ENCODE measurements around the gene CLBA1. TPM values are rescaled to one million over a fixed set of nuclear protein-coding genes. Genes with fewer than 3 reads are reported as not detected.
A peak's percentile ranks its signal among the peaks of the same experiment; 100 is the strongest.

The CLBA1 gene
- total RNA-seq, 1 donor from 2014 or later = 8.5 TPM

GRCh38 chr14:104978746-104979691 lies 6.6 kb upstream of the CLBA1 start:
- H3K27me3 Mint-ChIP-seq (ENCODE audit: insufficient read depth, low read depth) = peaks cover 26% of the 10 kb centered on the region
- Histone ChIP-seq H4K20me1 (ENCODE audit: low read depth) (peaks cover 28% of the 10 kb centered on the region), H3K36me3 (no peaks in the 10 kb centered on the region), H3K27me3 (peaks cover 55% of the 10 kb centered on the region), H2AFZ (replicated peaks) (no peak overlapping the region), H3K4me3 (peak overlapping the region; percentile 42), H3K79me2 (ENCODE audit: low read depth) (no peaks in the 10 kb centered on the region), H3F3A (ENCODE audit: low read depth) (no peaks in the 10 kb centered on the region), H3K9ac (no peak overlapping the region), H3K9me3 (ENCODE audit: low read depth) (no peaks in the 10 kb centered on the region), H3K4me2 (peak overlapping the region; percentile 76), H3K4me1 (peaks cover 8% of the 10 kb centered on the region), H3K27ac (no peak overlapping the region)
- H3K9me3 Mint-ChIP-seq = no peaks in the 10 kb centered on the region
- no peak overlapping the region for H3K27ac Mint-ChIP-seq
- peaks cover 27% of the 10 kb centered on the region for H3K4me1 Mint-ChIP-seq
- DNase-seq (ENCODE audit: low spot score) = peak; percentile 40
- no peaks in the 10 kb centered on the region for H3K36me3 Mint-ChIP-seq
- no peak for TF ChIP-seq EZH2phosphoT487 (IDR thresholded peaks at IDR 0.05)
- no peak for TF ChIP-seq CTCF (IDR thresholded peaks at IDR 0.05)
- no peak for TF ChIP-seq EZH2 (IDR thresholded peaks at IDR 0.05)
- H3K4me3 Mint-ChIP-seq = peak overlapping the region; percentile 65

- Histone ChIP-seq H4K20me1 (ENCODE audit: low read depth) (peaks cover 28% of the 10 kb centered on the region), H3F3A (ENCODE audit: low read depth) (no peaks in the 10 kb centered on the region), H3K4me2 (no peak overlapping the region), H3K27ac (no peak overlapping the region), H3K79me2 (ENCODE audit: low read depth) (no peaks in the 10 kb centered on the region), H3K9me3 (ENCODE audit: low read depth) (no peaks in the 10 kb centered on the region), H2AFZ (replicated peaks) (no peak overlapping the region), H3K4me1 (peaks cover 5% of the 10 kb centered on the region), H3K36me3 (no peaks in the 10 kb centered on the region), H3K27me3 (peaks cover 51% of the 10 kb centered on the region), H3K9ac (no peak overlapping the region), H3K4me3 (no peak overlapping the region)
- no peaks in the 10 kb centered on the region for H3K9me3 Mint-ChIP-seq
- no peak for DNase-seq (ENCODE audit: low spot score)
- peaks cover 22% of the 10 kb centered on the region for H3K4me1 Mint-ChIP-seq
- H3K27ac Mint-ChIP-seq = peak overlapping the region; percentile 11
- H3K27me3 Mint-ChIP-seq (ENCODE audit: insufficient read depth, low read depth) = peaks cover 28% of the 10 kb centered on the region
- TF ChIP-seq EZH2 (IDR thresholded peaks at IDR 0.05) = no peak
- TF ChIP-seq CTCF (IDR thresholded peaks at IDR 0.05) = no peak
- no peak for TF ChIP-seq EZH2phosphoT487 (IDR thresholded peaks at IDR 0.05)
- H3K4me3 Mint-ChIP-seq = peak overlapping the region; percentile 27
- H3K36me3 Mint-ChIP-seq = no peaks in the 10 kb centered on the region
Measured at GRCh38 chr14:104979758-104980610, 5.6 kb upstream of the CLBA1 start.

- no peak overlapping the region for H3K9ac ChIP-seq
- H3K27ac ChIP-seq = no peak overlapping the region
- TF ChIP-seq EZH2phosphoT487 (IDR thresholded peaks at IDR 0.05) (no peak), EZH2 (IDR thresholded peaks at IDR 0.05) (no peak), CTCF (IDR thresholded peaks at IDR 0.05) (no peak)
- peaks cover 5% of the 10 kb centered on the region for H3K4me1 ChIP-seq
- H3K27me3 ChIP-seq = peaks cover 51% of the 10 kb centered on the region
- no peak overlapping the region for H2AFZ ChIP-seq (replicated peaks)
- H3K79me2 ChIP-seq (ENCODE audit: low read depth) = no peaks in the 10 kb centered on the region
- Mint-ChIP-seq H3K9me3 (no peaks in the 10 kb centered on the region), H3K4me1 (peaks cover 18% of the 10 kb centered on the region), H3K27ac (peak overlapping the region; percentile 29), H3K4me3 (no peak overlapping the region), H3K27me3 (ENCODE audit: insufficient read depth, low read depth) (peaks cover 25% of the 10 kb centered on the region), H3K36me3 (no peaks in the 10 kb centered on the region)
- peaks cover 29% of the 10 kb centered on the region for H4K20me1 ChIP-seq (ENCODE audit: low read depth)
- H3F3A ChIP-seq (ENCODE audit: low read depth) = no peaks in the 10 kb centered on the region
- H3K9me3 ChIP-seq (ENCODE audit: low read depth) = no peaks in the 10 kb centered on the region
- H3K4me2 ChIP-seq = no peak overlapping the region
- H3K36me3 ChIP-seq = no peaks in the 10 kb centered on the region
- no peak for DNase-seq (ENCODE audit: low spot score)
- no peak overlapping the region for H3K4me3 ChIP-seq
Measured at GRCh38 chr14:104980611-104981531, 4.7 kb upstream of the CLBA1 start.
